Measurements from ENCODE around the gene CUBN.

GRCh38 chr10:16989826-16990293 lies 139.8 kb downstream of the CUBN start:
- no peak for TF ChIP-seq CTCF (IDR thresholded peaks at IDR 0.05; ENCODE audit: insufficient read depth, low read depth, low read length)
- TF ChIP-seq EZH2 (IDR thresholded peaks at IDR 0.05; ENCODE audit: insufficient read depth, low read length), result no peak

Data from astrocyte (in vitro differentiated cells and primary cell).